Brain microvascular endothelial cell (primary cell): ENCODE results near the gene MLH1.
A peak's percentile ranks its signal among the peaks of the same experiment; 100 is the strongest.
"Not testable (repeated sequence)": the region's sequence is repeated elsewhere in the genome, so short reads cannot be mapped to it uniquely, and the experiment has no call there.

Source experiments
- DNase-seq: peaks from one replicate; pipeline ENCODE4 v3.0.0-alpha.2; 2020
- H3K27ac ChIP-seq: fragments of 250-450 bp; sonication (Bioruptor Pico); 2 replicates; pipeline ENCODE4 v1.5.1; 2020; ENCODE audit warnings: mild to moderate bottlenecking, moderate library complexity
- H3K27me3 ChIP-seq: fragments of 250-450 bp; sonication (Bioruptor Pico); replicated peaks from 2 replicates; pipeline ENCODE4 v1.5.1; 2020; ENCODE audit warnings: mild to moderate bottlenecking
- H3K36me3 ChIP-seq: fragments of 250-450 bp; sonication (Bioruptor Pico); replicated peaks from 2 replicates; pipeline ENCODE4 v1.5.1; 2020; ENCODE audit warnings: mild to moderate bottlenecking
- H3K4me3 ChIP-seq: 2 replicates; pipeline ENCODE4 v1.5.1; 2011; ENCODE audit warnings: low read depth, mild to moderate bottlenecking, control low read depth, low read length, moderate library complexity
- CTCF ChIP-seq: IDR thresholded peaks from 2 replicates; pipeline ENCODE4 v1.5.1; 2011; ENCODE audit warnings: low read depth, mild to moderate bottlenecking, moderate library complexity, low read length, control low read depth, inconsistent platforms; ENCODE audit errors: missing control alignments
- in situ Hi-C: cut with HindIII; loops from 2 replicates; pipeline ENCODE4 v1.10.0; 2017; ENCODE audit warnings: low sequenced_read_pairs, low pct_ligation_motif_present

MLH1 gene

GRCh38 chr3:37041546-37042195, 48.4 kb downstream of the MLH1 start:
- Histone ChIP-seq H3K27ac (no peak overlapping the region), H3K36me3 (peaks cover 14% of the 10 kb centered on the region)
- no peak for TF ChIP-seq CTCF

GRCh38 chr3:37042712-37043111, 49.4 kb downstream of the MLH1 start:
- H3K4me3 ChIP-seq, H3K27ac ChIP-seq, H3K27me3 ChIP-seq, DNase-seq: not testable (repeated sequence)
- in situ Hi-C loops: loop anchor here (25.0 kb wide), 1 partner anchor 170 kb away; no protein-coding TSS in a partner anchor
- peaks cover 11% of the 10 kb centered on the region for H3K36me3 ChIP-seq

More at GRCh38 chr3:37041546-37042195, 48.4 kb downstream of the MLH1 start:
- in situ Hi-C loops: loop anchor here (25.0 kb wide), 1 partner anchor 171 kb away; no protein-coding TSS in a partner anchor
- Histone ChIP-seq H3K27me3 (no peaks in the 10 kb centered on the region), H3K4me3 (no peak overlapping the region)
- no peak for DNase-seq

- DNase-seq: no peak
- peaks cover 37% of the 10 kb centered on the region for H3K36me3 ChIP-seq
- no peaks in the 10 kb centered on the region for H3K27me3 ChIP-seq
- no peak overlapping the region for H3K4me3 ChIP-seq
- TF ChIP-seq CTCF: no peak
- H3K27ac ChIP-seq: no peak overlapping the region
- in situ Hi-C loops: no loop called here
Observed at GRCh38 chr3:37050282-37050681, 57.0 kb downstream of the MLH1 start.

GRCh38 chr3:37052860-37053259, 59.5 kb downstream of the MLH1 start:
- Histone ChIP-seq H3K4me3 (no peak overlapping the region), H3K27ac (no peak overlapping the region), H3K36me3 (peaks cover 38% of the 10 kb centered on the region), H3K27me3 (no peaks in the 10 kb centered on the region)
- DNase-seq: no peak
- TF ChIP-seq CTCF: no peak
- in situ Hi-C loops: no loop called here

GRCh38 chr3:37053337-37053736, 60.0 kb downstream of the MLH1 start:
- peaks cover 42% of the 10 kb centered on the region for H3K36me3 ChIP-seq
- H3K27ac ChIP-seq: no peak overlapping the region
- no peak for TF ChIP-seq CTCF

GRCh38 chr3:37053753-37054152, 60.4 kb downstream of the MLH1 start:
- TF ChIP-seq CTCF: no peak
- Histone ChIP-seq H3K27me3 (no peaks in the 10 kb centered on the region), H3K36me3 (peaks cover 40% of the 10 kb centered on the region), H3K4me3 (no peak overlapping the region), H3K27ac (peak overlapping the region; percentile 21)
- DNase-seq: no peak
- in situ Hi-C loops: no loop called here

More at GRCh38 chr3:37053337-37053736, 60.0 kb downstream of the MLH1 start:
- Histone ChIP-seq H3K27me3 (no peaks in the 10 kb centered on the region), H3K4me3 (no peak overlapping the region)
- DNase-seq: no peak
- in situ Hi-C loops: no loop called here
